Measurements from ENCODE around the gene MRPL22.

MRPL22 gene

DNA sequence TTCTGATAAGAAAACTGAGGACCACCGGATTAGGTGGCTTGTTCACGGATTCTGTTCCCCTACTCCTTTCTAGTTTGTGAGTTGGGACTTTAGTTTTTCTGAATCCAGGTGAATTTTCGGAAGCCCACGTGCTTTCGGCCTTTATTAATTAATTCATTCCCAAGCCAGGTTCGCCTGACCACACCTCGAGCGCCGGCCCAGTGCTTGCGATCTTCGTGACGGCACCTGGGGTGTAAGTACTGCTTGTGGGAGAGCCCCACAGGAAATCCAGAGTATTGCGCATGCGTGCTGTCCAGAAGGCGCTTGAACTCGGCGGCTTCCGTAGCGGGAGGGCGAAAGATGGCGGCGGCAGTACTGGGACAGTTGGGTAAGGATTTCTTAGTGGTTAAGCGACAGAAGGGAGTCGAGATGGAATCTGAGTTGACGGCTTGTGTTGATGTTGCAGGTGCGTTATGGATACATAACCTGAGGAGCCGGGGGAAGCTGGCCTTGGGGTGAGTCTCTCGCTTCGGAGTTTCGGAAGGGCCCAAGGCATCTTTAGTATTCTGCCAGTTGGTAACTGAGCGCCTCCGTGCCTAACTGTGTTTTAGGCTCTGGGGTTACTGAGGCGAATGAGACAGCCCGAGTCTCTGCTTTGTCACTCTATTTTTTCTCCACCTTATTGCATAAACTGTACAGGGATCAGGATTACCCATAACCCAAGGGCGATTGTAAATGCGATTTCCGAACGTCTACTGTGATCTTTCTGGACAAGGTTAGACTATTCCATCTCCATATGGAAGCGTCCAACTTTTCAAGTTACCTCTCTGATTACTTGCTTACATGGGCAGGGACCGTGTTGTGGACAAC is at the start of gene MRPL22 (continued):
- TF ChIP-seq, protein P1, sequence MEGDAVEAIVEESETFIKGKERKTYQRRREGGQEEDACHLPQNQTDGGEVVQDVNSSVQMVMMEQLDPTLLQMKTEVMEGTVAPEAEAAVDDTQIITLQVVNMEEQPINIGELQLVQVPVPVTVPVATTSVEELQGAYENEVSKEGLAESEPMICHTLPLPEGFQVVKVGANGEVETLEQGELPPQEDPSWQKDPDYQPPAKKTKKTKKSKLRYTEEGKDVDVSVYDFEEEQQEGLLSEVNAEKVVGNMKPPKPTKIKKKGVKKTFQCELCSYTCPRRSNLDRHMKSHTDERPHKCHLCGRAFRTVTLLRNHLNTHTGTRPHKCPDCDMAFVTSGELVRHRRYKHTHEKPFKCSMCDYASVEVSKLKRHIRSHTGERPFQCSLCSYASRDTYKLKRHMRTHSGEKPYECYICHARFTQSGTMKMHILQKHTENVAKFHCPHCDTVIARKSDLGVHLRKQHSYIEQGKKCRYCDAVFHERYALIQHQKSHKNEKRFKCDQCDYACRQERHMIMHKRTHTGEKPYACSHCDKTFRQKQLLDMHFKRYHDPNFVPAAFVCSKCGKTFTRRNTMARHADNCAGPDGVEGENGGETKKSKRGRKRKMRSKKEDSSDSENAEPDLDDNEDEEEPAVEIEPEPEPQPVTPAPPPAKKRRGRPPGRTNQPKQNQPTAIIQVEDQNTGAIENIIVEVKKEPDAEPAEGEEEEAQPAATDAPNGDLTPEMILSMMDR (tag by site-specific recombination; IDR thresholded peaks at IDR 0.05): no peak
- TF ChIP-seq ZNF76 (tag by site-specific recombination; IDR thresholded peaks at IDR 0.05; ENCODE audit: borderline replicate concordance, low read depth) (peak; percentile 80), ZNF571 (tag by site-specific recombination; IDR thresholded peaks at IDR 0.05) (no peak), ZFP69B (tag by site-specific recombination; IDR thresholded peaks at IDR 0.05) (peak; percentile 47; the same call in 1 of the 2 replicates), ZNF792 (tag by site-specific recombination; IDR thresholded peaks at IDR 0.05) (no peak), SALL2 (tag by site-specific recombination; IDR thresholded peaks at IDR 0.05; ENCODE audit: borderline replicate concordance) (no peak), MEIS1 (CRISPR knock-in tag; IDR thresholded peaks at IDR 0.05; ENCODE audit: borderline replicate concordance) (no peak), ZNF600 (tag by site-specific recombination; IDR thresholded peaks at IDR 0.05) (peak; percentile 89), ZNF404 (tag by site-specific recombination; IDR thresholded peaks at IDR 0.05) (no peak), ZNF223 (tag by site-specific recombination; IDR thresholded peaks at IDR 0.05) (no peak), ZNF140 (tag by site-specific recombination; IDR thresholded peaks at IDR 0.05) (no peak), ZFHX2 (tag by site-specific recombination; conservative IDR thresholded peaks at IDR 0.05) (no peak), GFI1B (tag by site-specific recombination; IDR thresholded peaks at IDR 0.05) (no peak), KLF10 (tag by site-specific recombination; IDR thresholded peaks at IDR 0.05) (no peak), GLIS1 (tag by site-specific recombination; IDR thresholded peaks at IDR 0.05) (peak; percentile 80), ZNF114 (tag by site-specific recombination; IDR thresholded peaks at IDR 0.05) (no peak), PRDM1 (tag by site-specific recombination; IDR thresholded peaks at IDR 0.05) (no peak), SP7 (tag by site-specific recombination; IDR thresholded peaks at IDR 0.05) (peak; percentile 41; the same call in 1 of the 2 replicates), SP3 (tag by site-specific recombination; IDR thresholded peaks at IDR 0.05) (0 out of 2 replicates have a peak, but pooled peaks have one; percentile 23), ZNF341 (tag by site-specific recombination; IDR thresholded peaks at IDR 0.05; ENCODE audit: low read depth) (peak; percentile 77), SETDB1 (IDR thresholded peaks at IDR 0.05; ENCODE audit: insufficient read length, low read length) (no peak), ZFP37 (tag by site-specific recombination; IDR thresholded peaks at IDR 0.05) (peak; percentile 79), ZNF248 (tag by site-specific recombination; IDR thresholded peaks at IDR 0.05) (no peak), ZNF335 (tag by site-specific recombination; conservative IDR thresholded peaks at IDR 0.05) (peak; percentile 86)
- TF ChIP-seq, protein P2, sequence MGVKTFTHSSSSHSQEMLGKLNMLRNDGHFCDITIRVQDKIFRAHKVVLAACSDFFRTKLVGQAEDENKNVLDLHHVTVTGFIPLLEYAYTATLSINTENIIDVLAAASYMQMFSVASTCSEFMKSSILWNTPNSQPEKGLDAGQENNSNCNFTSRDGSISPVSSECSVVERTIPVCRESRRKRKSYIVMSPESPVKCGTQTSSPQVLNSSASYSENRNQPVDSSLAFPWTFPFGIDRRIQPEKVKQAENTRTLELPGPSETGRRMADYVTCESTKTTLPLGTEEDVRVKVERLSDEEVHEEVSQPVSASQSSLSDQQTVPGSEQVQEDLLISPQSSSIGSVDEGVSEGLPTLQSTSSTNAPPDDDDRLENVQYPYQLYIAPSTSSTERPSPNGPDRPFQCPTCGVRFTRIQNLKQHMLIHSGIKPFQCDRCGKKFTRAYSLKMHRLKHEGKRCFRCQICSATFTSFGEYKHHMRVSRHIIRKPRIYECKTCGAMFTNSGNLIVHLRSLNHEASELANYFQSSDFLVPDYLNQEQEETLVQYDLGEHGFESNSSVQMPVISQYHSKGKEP (tag by site-specific recombination; IDR thresholded peaks at IDR 0.05): no peak
- TF ChIP-seq, protein P3, sequence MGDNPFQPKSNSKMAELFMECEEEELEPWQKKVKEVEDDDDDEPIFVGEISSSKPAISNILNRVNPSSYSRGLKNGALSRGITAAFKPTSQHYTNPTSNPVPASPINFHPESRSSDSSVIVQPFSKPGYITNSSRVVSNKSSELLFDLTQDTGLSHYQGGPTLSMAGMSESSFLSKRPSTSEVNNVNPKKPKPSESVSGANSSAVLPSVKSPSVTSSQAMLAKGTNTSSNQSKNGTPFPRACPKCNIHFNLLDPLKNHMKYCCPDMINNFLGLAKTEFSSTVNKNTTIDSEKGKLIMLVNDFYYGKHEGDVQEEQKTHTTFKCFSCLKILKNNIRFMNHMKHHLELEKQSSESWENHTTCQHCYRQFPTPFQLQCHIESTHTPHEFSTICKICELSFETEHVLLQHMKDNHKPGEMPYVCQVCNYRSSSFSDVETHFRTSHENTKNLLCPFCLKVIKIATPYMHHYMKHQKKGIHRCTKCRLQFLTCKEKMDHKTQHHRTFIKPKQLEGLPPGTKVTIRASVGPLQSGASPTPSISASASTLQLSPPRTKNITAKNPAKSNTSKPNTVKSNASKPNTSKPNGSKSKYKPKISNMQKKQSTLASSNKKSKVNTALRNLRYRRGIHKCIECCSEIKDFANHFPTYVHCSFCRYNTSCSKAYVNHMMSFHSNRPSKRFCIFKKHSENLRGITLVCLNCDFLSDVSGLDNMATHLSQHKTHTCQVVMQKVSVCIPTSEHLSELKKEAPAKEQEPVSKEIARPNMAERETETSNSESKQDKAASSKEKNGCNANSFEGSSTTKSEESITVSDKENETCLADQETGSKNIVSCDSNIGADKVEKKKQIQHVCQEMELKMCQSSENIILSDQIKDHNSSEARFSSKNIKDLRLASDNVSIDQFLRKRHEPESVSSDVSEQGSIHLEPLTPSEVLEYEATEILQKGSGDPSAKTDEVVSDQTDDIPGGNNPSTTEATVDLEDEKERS (tag by site-specific recombination; IDR thresholded peaks at IDR 0.05): no peak
- TF ChIP-seq, protein P4, sequence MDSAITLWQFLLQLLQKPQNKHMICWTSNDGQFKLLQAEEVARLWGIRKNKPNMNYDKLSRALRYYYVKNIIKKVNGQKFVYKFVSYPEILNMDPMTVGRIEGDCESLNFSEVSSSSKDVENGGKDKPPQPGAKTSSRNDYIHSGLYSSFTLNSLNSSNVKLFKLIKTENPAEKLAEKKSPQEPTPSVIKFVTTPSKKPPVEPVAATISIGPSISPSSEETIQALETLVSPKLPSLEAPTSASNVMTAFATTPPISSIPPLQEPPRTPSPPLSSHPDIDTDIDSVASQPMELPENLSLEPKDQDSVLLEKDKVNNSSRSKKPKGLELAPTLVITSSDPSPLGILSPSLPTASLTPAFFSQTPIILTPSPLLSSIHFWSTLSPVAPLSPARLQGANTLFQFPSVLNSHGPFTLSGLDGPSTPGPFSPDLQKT (IDR thresholded peaks at IDR 0.05; ENCODE audit: borderline replicate concordance, low read depth, low read length): no peak
- TF ChIP-seq, protein P5, sequence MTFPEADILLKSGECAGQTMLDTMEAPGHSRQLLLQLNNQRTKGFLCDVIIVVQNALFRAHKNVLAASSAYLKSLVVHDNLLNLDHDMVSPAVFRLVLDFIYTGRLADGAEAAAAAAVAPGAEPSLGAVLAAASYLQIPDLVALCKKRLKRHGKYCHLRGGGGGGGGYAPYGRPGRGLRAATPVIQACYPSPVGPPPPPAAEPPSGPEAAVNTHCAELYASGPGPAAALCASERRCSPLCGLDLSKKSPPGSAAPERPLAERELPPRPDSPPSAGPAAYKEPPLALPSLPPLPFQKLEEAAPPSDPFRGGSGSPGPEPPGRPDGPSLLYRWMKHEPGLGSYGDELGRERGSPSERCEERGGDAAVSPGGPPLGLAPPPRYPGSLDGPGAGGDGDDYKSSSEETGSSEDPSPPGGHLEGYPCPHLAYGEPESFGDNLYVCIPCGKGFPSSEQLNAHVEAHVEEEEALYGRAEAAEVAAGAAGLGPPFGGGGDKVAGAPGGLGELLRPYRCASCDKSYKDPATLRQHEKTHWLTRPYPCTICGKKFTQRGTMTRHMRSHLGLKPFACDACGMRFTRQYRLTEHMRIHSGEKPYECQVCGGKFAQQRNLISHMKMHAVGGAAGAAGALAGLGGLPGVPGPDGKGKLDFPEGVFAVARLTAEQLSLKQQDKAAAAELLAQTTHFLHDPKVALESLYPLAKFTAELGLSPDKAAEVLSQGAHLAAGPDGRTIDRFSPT (tag by site-specific recombination; IDR thresholded peaks at IDR 0.05): no peak
- TF ChIP-seq, protein P6, sequence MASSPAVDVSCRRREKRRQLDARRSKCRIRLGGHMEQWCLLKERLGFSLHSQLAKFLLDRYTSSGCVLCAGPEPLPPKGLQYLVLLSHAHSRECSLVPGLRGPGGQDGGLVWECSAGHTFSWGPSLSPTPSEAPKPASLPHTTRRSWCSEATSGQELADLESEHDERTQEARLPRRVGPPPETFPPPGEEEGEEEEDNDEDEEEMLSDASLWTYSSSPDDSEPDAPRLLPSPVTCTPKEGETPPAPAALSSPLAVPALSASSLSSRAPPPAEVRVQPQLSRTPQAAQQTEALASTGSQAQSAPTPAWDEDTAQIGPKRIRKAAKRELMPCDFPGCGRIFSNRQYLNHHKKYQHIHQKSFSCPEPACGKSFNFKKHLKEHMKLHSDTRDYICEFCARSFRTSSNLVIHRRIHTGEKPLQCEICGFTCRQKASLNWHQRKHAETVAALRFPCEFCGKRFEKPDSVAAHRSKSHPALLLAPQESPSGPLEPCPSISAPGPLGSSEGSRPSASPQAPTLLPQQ (tag by site-specific recombination; IDR thresholded peaks at IDR 0.05): peak; percentile 52; the same call in 1 of the 2 replicates

Data from HEK293 (cell line).